PFSK-1 (cell line): ENCODE measurements around the gene FBXO31.

Experiments
- FOXP2 ChIP-seq: optimal IDR thresholded peaks from 2 replicates; pipeline ENCODE3; 2011; ENCODE audit warnings: borderline replicate concordance, control low read depth, inconsistent platforms; ENCODE audit not compliant: insufficient read depth; ENCODE audit errors: extremely low read length, extremely low read depth
- POLR2AphosphoS5 ChIP-seq: IDR thresholded peaks from 2 replicates; pipeline ENCODE4 v1.6.1; 2012; ENCODE audit warnings: low read depth, mild to moderate bottlenecking, control low read depth, low read length, moderate library complexity
- REST ChIP-seq, 2 experiments: IDR thresholded peaks; 2 replicates each; pipeline versions ENCODE4 v1.6.1 to v1.8.0; 2011 to 2012; ENCODE audit warnings: low read depth in 2 of 2, low read length in 2 of 2, control low read depth in 1 of 2, inconsistent platforms in 1 of 2, mild to moderate bottlenecking in 1 of 2, moderate library complexity in 1 of 2; ENCODE audit not compliant: insufficient read depth in 1 of 2
- SIN3A ChIP-seq: IDR thresholded peaks from 2 replicates; pipeline ENCODE4 v1.6.1; 2012; ENCODE audit warnings: mild to moderate bottlenecking, low read length, moderate library complexity, borderline replicate concordance; ENCODE audit not compliant: insufficient read depth
- TAF1 ChIP-seq: IDR thresholded peaks from 2 replicates; pipeline ENCODE4 v1.6.1; 2012; ENCODE audit warnings: low read length, control low read depth, borderline replicate concordance; ENCODE audit not compliant: insufficient read depth

The FBXO31 gene

GRCh38 chr16:87407511-87408112 is 24.0 kb upstream of the FBXO31 start:
- TF ChIP-seq REST (IDR thresholded peaks at IDR 0.05; ENCODE audit: insufficient read depth in 1 of 2, low read depth in 2 of 2, low read length in 2 of 2) (no peak), FOXP2 (no peak), SIN3A (no peak), POLR2AphosphoS5 (no peak), TAF1 (no peak)

- TF ChIP-seq FOXP2: no peak
- no peak for TF ChIP-seq SIN3A
- no peak for TF ChIP-seq TAF1
- no peak for TF ChIP-seq REST (IDR thresholded peaks at IDR 0.05; ENCODE audit: insufficient read depth in 1 of 2, low read depth in 2 of 2, low read length in 2 of 2)
- TF ChIP-seq POLR2AphosphoS5: no peak
Measured at GRCh38 chr16:87406495-87407088, 23.0 kb upstream of the FBXO31 start.

GRCh38 chr16:87404764-87405625 is 21.4 kb upstream of the FBXO31 start:
- TF ChIP-seq POLR2AphosphoS5 (no peak; the same call in 1 of the 2 replicates), TAF1 (no peak), FOXP2 (no peak), SIN3A (no peak), REST (IDR thresholded peaks at IDR 0.05; ENCODE audit: insufficient read depth in 1 of 2, low read depth in 2 of 2, low read length in 2 of 2) (no peak)

GRCh38 chr16:87395181-87395842 is 11.7 kb upstream of the FBXO31 start:
- no peak for TF ChIP-seq SIN3A
- TF ChIP-seq TAF1: no peak
- no peak for TF ChIP-seq FOXP2
- TF ChIP-seq REST (IDR thresholded peaks at IDR 0.05; ENCODE audit: insufficient read depth in 1 of 2, low read depth in 2 of 2, low read length in 2 of 2): no peak
- TF ChIP-seq POLR2AphosphoS5: no peak
